Suprapubic skin (tissue), 4 donors: ENCODE measurements around the gene TFPI.
"Not testable (repeated sequence)": the region's sequence is repeated elsewhere in the genome, so short reads cannot be mapped to it uniquely, and the experiment has no call there.

Experiments
- CTCF ChIP-seq, 2 donors: fragments of 200-600 bp in 1 of 2; fragments of 450-650 bp in 1 of 2; sonication (generic) in 1 of 2; IDR thresholded peaks; one replicate each; pipeline ENCODE4 v1.5.1; 2016 to 2019; ENCODE audit warnings: antibody characterized with exemption in 2 of 2, mild to moderate bottlenecking in 1 of 2, moderate library complexity in 1 of 2
- EP300 ChIP-seq: sonication (generic); formaldehyde crosslinking; IDR thresholded peaks from one replicate; pipeline ENCODE4 v1.6.1; 2017; ENCODE audit warnings: antibody characterized with exemption
- POLR2A ChIP-seq, 2 donors: fragments of 450-650 bp; IDR thresholded peaks; one replicate each; pipeline ENCODE4 v1.6.1; 2017; ENCODE audit warnings: antibody characterized with exemption in 2 of 2, mild to moderate bottlenecking in 2 of 2, moderate library complexity in 2 of 2
- POLR2AphosphoS5 ChIP-seq, 3 donors: sonication (generic); formaldehyde crosslinking; IDR thresholded peaks; one replicate each; pipeline ENCODE4 v1.6.1; 2017; ENCODE audit warnings: antibody characterized with exemption in 3 of 3

DNA sequence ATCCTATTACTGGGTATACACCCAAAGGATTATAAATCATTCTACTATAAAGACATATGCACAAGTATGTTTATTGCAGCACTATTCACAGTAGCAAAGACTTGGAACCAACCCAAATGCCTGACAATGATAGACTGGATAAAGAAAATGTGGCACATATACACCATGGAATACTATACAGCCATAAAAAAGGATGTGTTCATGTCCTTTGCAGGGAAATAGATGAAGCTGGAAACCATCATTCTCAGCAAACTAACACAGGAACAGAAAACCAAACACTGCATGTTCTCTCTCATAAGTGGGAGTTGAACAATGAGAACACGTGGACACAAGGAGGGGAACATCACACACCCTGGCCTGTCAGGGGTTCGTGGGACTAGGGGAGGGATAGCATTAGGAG lies 16.0 kb downstream of the TFPI start:
- TF ChIP-seq POLR2A (IDR thresholded peaks at IDR 0.05); EP300; POLR2AphosphoS5 (IDR thresholded peaks at IDR 0.05); CTCF (IDR thresholded peaks at IDR 0.05): not testable (repeated sequence)
